B cell (primary cell): ENCODE results near the gene FUCA2.

ENCODE experiments used
- EZH2 ChIP-seq: IDR thresholded peaks from 2 replicates; pipeline ENCODE4 v1.6.1; 2012; ENCODE audit warnings: borderline replicate concordance, low read depth, mild to moderate bottlenecking, moderate library complexity, low read length; ENCODE audit not compliant: insufficient read depth, poor library complexity, severe bottlenecking
- TF ChIP-seq, protein P1 (sequence below): fragments of 200-600 bp; IDR thresholded peaks from one replicate; pipeline ENCODE4 v1.8.0; 2022; ENCODE audit warnings: antibody characterized with exemption, mild to moderate bottlenecking

DNA sequence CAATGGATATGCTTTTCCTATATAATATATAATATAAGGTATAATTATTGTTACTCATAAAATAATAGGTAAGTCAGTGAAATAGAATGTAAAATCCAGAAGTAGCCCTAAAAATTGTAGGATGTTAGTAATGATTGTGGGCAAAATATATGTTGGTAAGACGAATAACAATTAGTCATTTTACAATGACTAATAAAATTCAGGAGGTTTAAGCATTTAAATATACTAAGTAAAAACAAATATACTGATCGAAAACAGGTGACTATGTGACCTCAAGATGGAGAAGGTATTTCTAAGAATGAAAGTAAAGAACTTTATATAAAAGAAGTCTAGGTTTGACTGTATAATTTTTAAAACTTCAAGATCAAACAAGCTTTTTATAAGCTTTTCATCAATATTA, 28.9 kb downstream of the FUCA2 start:
- TF ChIP-seq, protein P1, sequence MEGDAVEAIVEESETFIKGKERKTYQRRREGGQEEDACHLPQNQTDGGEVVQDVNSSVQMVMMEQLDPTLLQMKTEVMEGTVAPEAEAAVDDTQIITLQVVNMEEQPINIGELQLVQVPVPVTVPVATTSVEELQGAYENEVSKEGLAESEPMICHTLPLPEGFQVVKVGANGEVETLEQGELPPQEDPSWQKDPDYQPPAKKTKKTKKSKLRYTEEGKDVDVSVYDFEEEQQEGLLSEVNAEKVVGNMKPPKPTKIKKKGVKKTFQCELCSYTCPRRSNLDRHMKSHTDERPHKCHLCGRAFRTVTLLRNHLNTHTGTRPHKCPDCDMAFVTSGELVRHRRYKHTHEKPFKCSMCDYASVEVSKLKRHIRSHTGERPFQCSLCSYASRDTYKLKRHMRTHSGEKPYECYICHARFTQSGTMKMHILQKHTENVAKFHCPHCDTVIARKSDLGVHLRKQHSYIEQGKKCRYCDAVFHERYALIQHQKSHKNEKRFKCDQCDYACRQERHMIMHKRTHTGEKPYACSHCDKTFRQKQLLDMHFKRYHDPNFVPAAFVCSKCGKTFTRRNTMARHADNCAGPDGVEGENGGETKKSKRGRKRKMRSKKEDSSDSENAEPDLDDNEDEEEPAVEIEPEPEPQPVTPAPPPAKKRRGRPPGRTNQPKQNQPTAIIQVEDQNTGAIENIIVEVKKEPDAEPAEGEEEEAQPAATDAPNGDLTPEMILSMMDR, result no peak
- TF ChIP-seq EZH2, result no peak
